ENCODE data around the gene APOB. TPM values are rescaled to one million over a fixed set of nuclear protein-coding genes. Genes with fewer than 3 reads are reported as not detected.

Gene APOB
- total and polyA plus RNA-seq, 2 of the 13 experiments (the other 11 are each of a cell fraction or from before 2014, with no cell fraction given) = 1,569 to 2,515 TPM

DNA sequence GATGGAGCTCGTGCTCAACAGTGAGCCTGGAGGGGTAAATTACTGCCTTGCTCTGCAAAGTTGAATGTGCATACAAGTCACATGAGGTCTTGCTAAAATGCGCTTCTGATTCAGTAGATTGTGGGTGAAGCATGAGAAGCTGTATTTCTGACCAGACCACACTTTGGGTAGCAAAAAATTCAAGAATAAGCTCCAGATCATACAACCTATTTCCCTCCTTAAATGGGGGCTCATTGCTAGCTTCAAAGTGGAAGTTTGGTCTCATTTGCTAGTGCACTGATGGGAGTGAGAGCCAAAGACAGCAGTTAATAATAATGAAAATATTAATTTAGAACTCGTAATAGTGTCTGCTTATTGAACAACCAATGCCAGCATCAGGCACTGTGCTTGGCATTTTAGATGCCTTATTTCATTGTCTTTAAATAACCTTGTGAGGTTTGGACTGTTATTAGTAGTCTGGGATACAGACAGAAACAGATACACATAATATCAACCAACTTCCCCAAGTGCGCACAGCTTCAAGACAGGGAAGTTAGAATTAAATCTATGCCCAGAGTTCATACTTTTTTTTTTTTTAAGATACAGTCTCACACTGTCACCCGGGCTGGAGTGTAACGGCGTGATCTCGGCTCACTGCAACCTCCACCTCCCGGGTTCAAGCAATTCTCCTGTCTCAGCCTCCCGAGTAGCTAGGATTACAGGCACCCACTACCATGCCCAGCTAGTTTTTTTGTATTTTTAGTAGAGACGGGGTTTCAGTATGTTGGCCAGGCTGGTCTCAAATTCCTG is 18.0 kb downstream of the APOB start (continued):
- no peak for TF ChIP-seq ZNF709 (CRISPR knock-in tag; IDR thresholded peaks at IDR 0.05)
- TF ChIP-seq ZBTB43 (CRISPR knock-in tag; conservative IDR thresholded peaks at IDR 0.05) = 0 out of 2 replicates have a peak, but pooled peaks have one; percentile 15
- TF ChIP-seq ESRRA (CRISPR knock-in tag; IDR thresholded peaks at IDR 0.05; ENCODE audit: low read depth) = no peak
- TF ChIP-seq, protein P1, sequence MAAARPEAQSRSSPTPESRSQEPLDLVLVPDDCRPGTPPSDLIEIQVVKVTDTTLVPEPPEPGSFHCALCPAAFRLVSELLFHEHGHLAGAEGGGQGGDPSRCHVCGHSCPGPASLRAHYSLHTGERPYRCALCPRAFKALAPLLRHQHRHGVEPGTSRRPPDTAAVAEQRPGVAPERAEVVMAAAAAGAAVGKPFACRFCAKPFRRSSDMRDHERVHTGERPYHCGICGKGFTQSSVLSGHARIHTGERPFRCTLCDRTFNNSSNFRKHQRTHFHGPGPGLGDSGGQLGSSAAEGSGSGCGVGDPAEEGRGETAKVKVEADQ (CRISPR knock-in tag; IDR thresholded peaks at IDR 0.05; ENCODE audit: borderline replicate concordance) = no peak
- TF ChIP-seq ZNF761 (CRISPR knock-in tag; conservative IDR thresholded peaks at IDR 0.05) = no peak
- TF ChIP-seq ZNF788 (CRISPR knock-in tag; IDR thresholded peaks at IDR 0.05; ENCODE audit: borderline replicate concordance) = no peak
- 0 out of 2 replicates have a peak, but pooled peaks have one; percentile 27 for TF ChIP-seq AKAP8 (CRISPR knock-in tag; IDR thresholded peaks at IDR 0.05)
- no peak for TF ChIP-seq PREB (CRISPR knock-in tag; IDR thresholded peaks at IDR 0.05)
- 0 out of 2 replicates have a peak, but pooled peaks have one; percentile 40 for TF ChIP-seq SMYD3 (CRISPR knock-in tag; IDR thresholded peaks at IDR 0.05)
- TF ChIP-seq ATF6 (CRISPR knock-in tag; conservative IDR thresholded peaks at IDR 0.05) = no peak
- TF ChIP-seq ARID4A (CRISPR knock-in tag; IDR thresholded peaks at IDR 0.05; ENCODE audit: borderline replicate concordance) = peak; percentile 6; the same call in 1 of the 2 replicates
- no peak for TF ChIP-seq ZBTB21 (CRISPR knock-in tag; IDR thresholded peaks at IDR 0.05)
- no peak for TF ChIP-seq ZNF20 (CRISPR knock-in tag; IDR thresholded peaks at IDR 0.05)
- TF ChIP-seq BRF2 (CRISPR knock-in tag; IDR thresholded peaks at IDR 0.05) = 0 out of 2 replicates have a peak, but pooled peaks have one; percentile 40
- 0 out of 2 replicates have a peak, but pooled peaks have one; percentile 15 for TF ChIP-seq HNRNPL (IDR thresholded peaks at IDR 0.05; ENCODE audit: low read depth, low read length)
- 0 out of 2 replicates have a peak, but pooled peaks have one; percentile 27 for TF ChIP-seq TARDBP (CRISPR knock-in tag; IDR thresholded peaks at IDR 0.05)

All from HepG2 (cell line).